Islet of Langerhans (tissue), 1 donor: ENCODE data around the gene DLGAP3.

ENCODE experiments used
- FAIRE-seq: peaks from one replicate; lab custom pipeline; 2011; peaks lifted over from hg19 to GRCh38; lab: Jason Lieb, UNC

DLGAP3 gene

GRCh38 chr1:34900775-34901502 lies 28.5 kb downstream of the DLGAP3 start:
- FAIRE-seq, result no peak

- FAIRE-seq, result no peak
Measured at GRCh38 chr1:34899906-34900305, 29.5 kb downstream of the DLGAP3 start.

GRCh38 chr1:34899471-34899870 lies 30.0 kb downstream of the DLGAP3 start:
- FAIRE-seq, result no peak

GRCh38 chr1:34898330-34898761 lies 31.1 kb downstream of the DLGAP3 start:
- no peak for FAIRE-seq

GRCh38 chr1:34896612-34897011 lies 32.8 kb downstream of the DLGAP3 start:
- no peak for FAIRE-seq

- FAIRE-seq, result no peak
Measured at GRCh38 chr1:34889705-34890104, 39.7 kb downstream of the DLGAP3 start.

GRCh38 chr1:34887593-34887992 lies 41.9 kb downstream of the DLGAP3 start:
- no peak for FAIRE-seq

- no peak for FAIRE-seq
Measured at GRCh38 chr1:34885405-34886247, 43.8 kb downstream of the DLGAP3 start.

- no peak for FAIRE-seq
Measured at GRCh38 chr1:34884961-34885360, 44.5 kb downstream of the DLGAP3 start.

- FAIRE-seq, result no peak
Measured at GRCh38 chr1:34884536-34884935, 44.9 kb downstream of the DLGAP3 start.

GRCh38 chr1:34879230-34879629 lies 50.2 kb downstream of the DLGAP3 start:
- no peak for FAIRE-seq

GRCh38 chr1:34876406-34876805 lies 53.0 kb downstream of the DLGAP3 start:
- no peak for FAIRE-seq

- no peak for FAIRE-seq
Measured at GRCh38 chr1:34874296-34874952, 55.0 kb downstream of the DLGAP3 start.

- no peak for FAIRE-seq
Measured at GRCh38 chr1:34872133-34872503, 57.3 kb downstream of the DLGAP3 start.

GRCh38 chr1:34871443-34872132 lies 57.9 kb downstream of the DLGAP3 start:
- FAIRE-seq, result no peak

GRCh38 chr1:34870395-34870794 lies 59.1 kb downstream of the DLGAP3 start:
- no peak for FAIRE-seq

- FAIRE-seq, result no peak
Measured at GRCh38 chr1:34869760-34870159, 59.7 kb downstream of the DLGAP3 start.

GRCh38 chr1:34868230-34869049 lies 61.0 kb downstream of the DLGAP3 start:
- FAIRE-seq, result no peak

GRCh38 chr1:34867415-34867814 lies 62.0 kb downstream of the DLGAP3 start:
- FAIRE-seq, result no peak

- no peak for FAIRE-seq
Measured at GRCh38 chr1:34866762-34867109, 62.7 kb downstream of the DLGAP3 start.

GRCh38 chr1:34865981-34866761 lies 63.3 kb downstream of the DLGAP3 start:
- no peak for FAIRE-seq
